GM20000 (cell line): ENCODE data around the gene AHNAK2.

Experiments
- DNase-seq: peaks from one replicate; pipeline ENCODE4 v3.0.0; 2012; ENCODE audit warnings: low spot score
- TF ChIP-seq, protein P1 (sequence below): IDR thresholded peaks from 2 replicates; pipeline ENCODE4 v1.5.1; 2012; ENCODE audit warnings: mild to moderate bottlenecking, control low read depth; ENCODE audit errors: extremely low read depth, missing control alignments

Gene AHNAK2

DNA sequence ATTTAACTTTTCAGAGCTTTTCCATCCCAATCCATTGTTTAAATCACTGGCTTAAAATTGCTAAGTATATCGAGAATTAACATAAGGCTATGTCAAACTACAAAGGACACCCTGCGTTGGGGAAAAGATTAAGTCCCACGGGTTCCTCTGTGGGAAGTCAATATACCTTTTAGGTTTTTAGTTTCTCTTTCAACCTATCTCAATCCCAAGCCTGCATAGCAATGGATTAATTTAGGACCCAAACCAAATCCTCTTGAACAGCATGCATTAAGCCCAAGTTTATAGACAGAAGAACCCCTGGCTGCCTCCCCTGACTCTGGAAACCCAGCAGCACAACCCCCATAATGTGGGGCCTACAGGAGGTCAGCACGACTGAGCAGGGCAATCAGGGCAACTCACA, 36.5 kb upstream of the AHNAK2 start:
- no peak for DNase-seq
- TF ChIP-seq, protein P1, sequence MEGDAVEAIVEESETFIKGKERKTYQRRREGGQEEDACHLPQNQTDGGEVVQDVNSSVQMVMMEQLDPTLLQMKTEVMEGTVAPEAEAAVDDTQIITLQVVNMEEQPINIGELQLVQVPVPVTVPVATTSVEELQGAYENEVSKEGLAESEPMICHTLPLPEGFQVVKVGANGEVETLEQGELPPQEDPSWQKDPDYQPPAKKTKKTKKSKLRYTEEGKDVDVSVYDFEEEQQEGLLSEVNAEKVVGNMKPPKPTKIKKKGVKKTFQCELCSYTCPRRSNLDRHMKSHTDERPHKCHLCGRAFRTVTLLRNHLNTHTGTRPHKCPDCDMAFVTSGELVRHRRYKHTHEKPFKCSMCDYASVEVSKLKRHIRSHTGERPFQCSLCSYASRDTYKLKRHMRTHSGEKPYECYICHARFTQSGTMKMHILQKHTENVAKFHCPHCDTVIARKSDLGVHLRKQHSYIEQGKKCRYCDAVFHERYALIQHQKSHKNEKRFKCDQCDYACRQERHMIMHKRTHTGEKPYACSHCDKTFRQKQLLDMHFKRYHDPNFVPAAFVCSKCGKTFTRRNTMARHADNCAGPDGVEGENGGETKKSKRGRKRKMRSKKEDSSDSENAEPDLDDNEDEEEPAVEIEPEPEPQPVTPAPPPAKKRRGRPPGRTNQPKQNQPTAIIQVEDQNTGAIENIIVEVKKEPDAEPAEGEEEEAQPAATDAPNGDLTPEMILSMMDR = no peak

DNA sequence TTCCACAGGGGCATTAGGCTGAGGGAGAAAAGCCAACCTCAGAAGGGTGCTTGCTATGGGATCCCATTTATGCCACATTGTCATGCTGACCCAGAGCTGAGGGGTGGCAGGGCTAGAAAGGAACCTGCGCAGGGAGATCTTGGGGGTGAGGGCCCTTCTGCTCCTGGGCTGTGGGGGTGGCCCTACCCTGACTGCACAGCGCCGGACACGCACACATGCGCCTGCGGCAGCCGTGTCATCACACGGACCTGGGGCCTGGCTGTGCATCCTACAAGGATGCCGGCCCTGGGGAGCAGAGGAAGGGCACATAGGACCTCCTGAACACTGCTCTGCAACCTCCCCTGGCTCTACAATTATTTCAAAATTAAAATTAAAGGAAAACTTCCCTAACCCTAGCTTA, 35.9 kb upstream of the AHNAK2 start:
- TF ChIP-seq, protein P1 = no peak
- DNase-seq = no peak

DNA sequence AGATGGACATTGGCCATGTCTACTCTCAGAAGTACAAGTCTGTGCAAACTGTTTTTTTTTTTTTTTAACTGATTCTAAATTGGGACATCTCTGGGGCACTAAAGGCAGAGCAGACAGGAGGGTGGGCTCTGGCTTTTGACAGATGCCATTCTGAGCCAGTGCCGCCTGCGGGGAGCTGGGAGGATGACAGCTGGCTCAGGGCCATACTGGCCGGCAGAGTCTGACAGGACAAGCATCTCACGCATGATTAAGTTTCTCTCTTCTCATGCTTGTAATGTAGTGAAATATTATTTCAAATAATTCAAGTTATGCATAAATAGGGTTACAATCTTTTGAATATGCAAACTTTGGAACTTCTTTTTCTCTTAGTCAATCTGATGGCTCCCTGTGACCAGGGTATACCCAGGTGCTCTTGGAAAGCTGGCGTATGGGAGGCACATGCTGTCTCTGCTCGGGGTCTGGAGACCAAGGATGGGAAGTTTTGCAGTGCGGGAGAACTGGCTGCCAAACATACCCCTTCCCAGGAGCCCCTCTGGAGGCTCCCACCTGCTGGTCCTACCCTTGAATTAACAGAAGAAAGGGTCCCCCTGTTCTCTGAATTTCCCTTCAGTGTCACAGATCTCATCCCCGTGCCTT, 35.1 kb upstream of the AHNAK2 start:
- TF ChIP-seq, protein P1 = no peak
- DNase-seq = no peak

DNA sequence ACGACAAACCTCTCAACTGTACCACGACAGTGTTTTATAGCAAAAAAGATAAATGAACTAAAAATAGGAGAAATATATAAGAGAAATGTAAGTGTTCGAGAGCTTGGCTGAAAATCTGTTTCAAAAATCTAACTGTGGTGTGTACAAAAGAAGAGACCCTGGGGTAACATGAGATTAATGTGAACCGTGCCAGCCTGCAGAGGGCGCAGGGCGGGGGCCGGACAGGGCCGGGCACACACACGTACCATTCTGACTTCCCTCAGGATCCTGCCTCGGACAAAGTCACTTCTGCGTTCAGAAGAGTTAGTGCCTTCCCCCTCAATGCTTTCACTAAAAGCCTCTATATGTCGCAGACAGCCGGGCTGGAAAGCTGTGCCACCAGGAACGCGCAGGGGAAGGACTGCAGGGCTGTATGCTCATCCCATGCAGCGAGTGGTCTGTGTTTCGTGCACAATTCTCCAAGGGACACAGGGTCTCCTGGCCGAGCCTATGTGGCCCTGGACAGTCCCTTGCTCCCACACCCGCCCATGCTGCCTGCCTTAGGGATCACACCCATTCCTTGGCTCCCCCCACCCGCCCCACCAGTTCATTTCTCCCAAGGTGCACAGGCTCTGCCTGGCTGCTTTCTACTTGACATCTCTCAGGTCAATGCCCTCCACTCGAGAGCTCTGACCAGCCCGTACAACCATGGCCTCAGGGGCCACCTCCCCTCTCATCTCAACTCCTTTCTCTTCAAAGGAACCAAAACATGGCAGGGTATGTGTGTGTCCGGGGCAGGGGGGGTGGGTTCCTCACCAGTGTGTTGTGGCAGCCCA, 34.2 kb upstream of the AHNAK2 start:
- DNase-seq = no peak
- TF ChIP-seq, protein P1 = no peak

DNA sequence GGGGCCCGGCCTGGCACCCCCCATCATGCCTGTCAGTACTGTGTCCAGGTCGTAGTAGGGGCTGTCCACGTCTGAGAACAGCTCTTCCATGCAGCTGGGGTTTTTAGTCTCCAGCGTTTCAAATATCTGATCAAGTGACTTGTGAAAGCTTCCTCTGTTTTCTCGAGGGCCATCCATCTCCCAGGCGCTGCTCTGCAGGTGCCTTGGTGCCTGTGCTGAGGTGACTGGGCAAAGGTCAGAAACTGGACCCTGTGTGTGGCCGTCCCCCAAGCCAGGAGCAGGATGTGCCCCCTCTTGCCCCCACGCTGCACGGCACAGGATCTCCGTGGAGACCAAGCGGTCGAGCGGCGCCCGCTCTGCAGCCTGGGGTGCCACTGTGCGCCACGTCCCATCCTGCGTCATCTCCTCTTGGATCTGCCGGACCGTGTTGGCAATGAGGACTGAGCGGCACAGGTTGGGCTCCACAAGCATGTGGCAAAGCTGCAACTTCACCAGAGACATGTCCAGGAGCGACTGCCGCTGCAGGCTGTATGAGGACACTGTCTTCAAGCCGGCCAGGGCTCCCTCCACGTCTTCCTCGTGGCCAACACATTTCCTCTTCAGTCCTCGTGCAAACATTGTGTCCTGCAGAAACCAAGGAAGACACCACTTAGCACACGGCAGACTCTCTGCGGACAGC, 33.3 kb upstream of the AHNAK2 start:
- TF ChIP-seq, protein P1 = no peak
- no peak for DNase-seq

DNA sequence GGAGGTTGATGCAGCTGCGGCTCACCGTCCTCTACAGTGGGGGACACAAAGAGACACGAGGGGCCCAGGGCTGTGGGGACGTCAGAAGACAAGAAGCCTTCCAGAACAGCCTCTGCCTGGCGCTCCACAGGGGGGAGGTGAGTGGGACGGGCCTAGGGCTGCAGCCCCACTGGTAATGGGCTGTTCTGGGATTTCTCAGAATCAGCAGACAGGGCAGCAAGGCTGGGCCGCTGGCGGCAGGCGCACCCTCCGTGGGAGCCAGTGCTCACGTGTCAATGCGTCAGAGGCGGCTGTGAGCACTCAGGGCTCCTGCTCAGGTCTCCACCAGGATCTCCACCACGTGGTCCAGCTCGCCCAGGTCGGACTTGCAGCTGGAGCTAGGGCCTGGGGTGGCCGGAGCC, 32.7 kb upstream of the AHNAK2 start:
- DNase-seq = no peak
- TF ChIP-seq, protein P1 = no peak

DNA sequence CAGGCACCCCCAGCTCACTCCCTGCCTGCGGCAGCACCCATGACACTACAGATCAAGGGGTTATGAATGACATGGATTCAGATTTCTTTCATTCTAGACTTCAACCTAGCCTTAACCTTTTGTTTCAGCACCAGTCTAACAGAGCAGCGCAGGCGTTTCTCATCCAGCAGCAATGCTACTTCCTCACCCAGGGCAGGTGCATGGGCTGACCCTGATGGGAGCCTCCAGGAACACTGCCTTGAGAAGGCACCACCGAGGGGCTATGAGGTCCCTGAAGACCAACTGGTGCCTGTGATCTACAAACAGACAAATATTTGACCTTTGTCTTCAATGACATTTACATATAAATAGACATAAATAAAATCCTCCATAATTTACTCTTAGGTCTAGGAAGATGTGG, 31.9 kb upstream of the AHNAK2 start:
- TF ChIP-seq, protein P1 = no peak
- DNase-seq = no peak
